T-helper 1 cell treated with Interleukin-12 subunit alpha and Interleukin-12 subunit beta and Interleukin-4 antibody, amounts not matched to agents 30 μg/mL and 1 μg/mL, for 36 hours (primary cell): ENCODE measurements around the gene PPEF1.
"Not testable (repeated sequence)": the region's sequence is repeated elsewhere in the genome, so short reads cannot be mapped to it uniquely, and the experiment has no call there.

ENCODE experiments used
- H3K27ac Mint-ChIP-seq: one replicate; pipeline ENCODE4 v1.8.0; 2021; ENCODE audit warnings: mild to moderate bottlenecking, mixed read lengths
- H3K27me3 Mint-ChIP-seq: one replicate; pipeline ENCODE4 v1.8.0; 2021; ENCODE audit warnings: low read depth, mixed read lengths
- H3K36me3 Mint-ChIP-seq: one replicate; pipeline ENCODE4 v1.8.0; 2021; ENCODE audit warnings: low read depth, mixed read lengths
- H3K4me1 Mint-ChIP-seq: one replicate; pipeline ENCODE4 v1.8.0; 2021; ENCODE audit warnings: low read depth, mixed read lengths
- H3K4me3 Mint-ChIP-seq: one replicate; pipeline ENCODE4 v1.8.0; 2021; ENCODE audit warnings: mild to moderate bottlenecking, moderate library complexity, mixed read lengths
- H3K9me3 Mint-ChIP-seq: one replicate; pipeline ENCODE4 v1.8.0; 2021; ENCODE audit warnings: mixed read lengths

The PPEF1 gene

GRCh38 chrX:18809641-18810040 lies 102.2 kb downstream of the PPEF1 start:
- H3K4me1 Mint-ChIP-seq, result no peaks in the 10 kb centered on the region
- H3K36me3 Mint-ChIP-seq, result no peaks in the 10 kb centered on the region
- H3K9me3 Mint-ChIP-seq, result no peaks in the 10 kb centered on the region
- H3K27ac Mint-ChIP-seq, result no peak overlapping the region
- H3K27me3 Mint-ChIP-seq, result no peaks in the 10 kb centered on the region
- H3K4me3 Mint-ChIP-seq, result no peak overlapping the region

- Mint-ChIP-seq H3K9me3 (no peaks in the 10 kb centered on the region), H3K36me3 (no peaks in the 10 kb centered on the region), H3K27me3 (no peaks in the 10 kb centered on the region), H3K4me1 (no peaks in the 10 kb centered on the region), H3K4me3 (no peak overlapping the region), H3K27ac (no peak overlapping the region)
These were observed 103.0 kb downstream of the PPEF1 start for GRCh38 chrX:18810416-18810815.

DNA sequence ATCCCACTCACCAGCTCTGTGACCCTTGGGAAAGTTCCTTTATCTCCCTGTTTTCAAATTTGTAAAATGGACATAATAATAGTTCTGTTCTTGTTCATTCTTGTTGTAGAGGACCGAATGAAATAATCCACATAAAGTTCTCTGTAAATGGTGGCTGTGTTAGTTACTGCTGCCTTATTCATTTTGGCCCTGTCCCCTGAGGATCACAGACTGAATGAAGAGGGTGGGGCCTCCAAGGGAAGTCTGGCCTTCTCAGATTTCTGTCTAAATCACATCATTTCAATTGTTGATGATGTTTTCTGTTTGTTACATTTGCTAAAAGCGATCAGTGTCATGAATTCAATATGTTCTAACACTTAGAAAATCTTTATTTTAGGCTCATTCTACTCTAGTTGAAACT lies 117.9 kb downstream of the PPEF1 start:
- Mint-ChIP-seq H3K27ac (no peak overlapping the region), H3K27me3 (no peaks in the 10 kb centered on the region), H3K36me3 (no peaks in the 10 kb centered on the region), H3K9me3 (peaks cover 3% of the 10 kb centered on the region), H3K4me1 (no peaks in the 10 kb centered on the region), H3K4me3 (no peak overlapping the region)

DNA sequence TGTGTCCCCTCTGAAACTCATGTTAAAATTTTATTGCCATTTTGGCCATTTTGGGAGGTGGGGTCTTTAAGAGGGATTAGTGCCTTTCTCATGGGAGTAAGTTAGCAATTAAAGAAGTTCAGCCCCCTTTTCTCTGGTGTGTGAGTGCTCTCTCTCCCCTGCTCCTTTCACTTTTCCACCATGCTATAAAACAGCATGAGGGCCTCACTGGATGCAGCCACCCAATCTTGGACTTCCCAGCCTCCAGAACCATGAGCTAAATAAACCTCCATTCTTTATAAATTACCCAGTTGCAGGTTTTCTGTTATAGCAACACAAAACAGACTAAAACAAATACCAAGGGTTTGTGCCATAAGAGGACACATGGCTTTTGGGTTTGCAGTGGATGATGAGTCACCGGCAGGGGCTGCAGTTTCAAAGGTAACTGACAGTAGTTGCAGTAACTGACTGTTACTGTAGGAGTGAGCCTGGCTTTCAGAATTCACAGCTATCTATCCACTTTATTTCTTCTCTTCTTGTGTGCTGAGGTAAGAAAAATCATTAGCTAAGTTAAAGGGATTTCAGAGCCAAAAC lies 121.5 kb downstream of the PPEF1 start:
- H3K4me3 Mint-ChIP-seq, result no peak overlapping the region
- no peaks in the 10 kb centered on the region for H3K4me1 Mint-ChIP-seq
- no peak overlapping the region for H3K27ac Mint-ChIP-seq
- H3K27me3 Mint-ChIP-seq, result no peaks in the 10 kb centered on the region
- peaks cover 3% of the 10 kb centered on the region for H3K9me3 Mint-ChIP-seq
- no peaks in the 10 kb centered on the region for H3K36me3 Mint-ChIP-seq

- H3K4me3 Mint-ChIP-seq, result no peak overlapping the region
- H3K4me1 Mint-ChIP-seq, result no peaks in the 10 kb centered on the region
- peaks cover 3% of the 10 kb centered on the region for H3K9me3 Mint-ChIP-seq
- H3K36me3 Mint-ChIP-seq, result no peaks in the 10 kb centered on the region
- H3K27me3 Mint-ChIP-seq, result no peaks in the 10 kb centered on the region
- H3K27ac Mint-ChIP-seq, result no peak overlapping the region
These were observed 125.8 kb downstream of the PPEF1 start for GRCh38 chrX:18833071-18833731.

GRCh38 chrX:18847901-18848300 lies 140.5 kb downstream of the PPEF1 start:
- not testable (repeated sequence) for H3K9me3 Mint-ChIP-seq, H3K4me3 Mint-ChIP-seq, H3K27ac Mint-ChIP-seq, H3K36me3 Mint-ChIP-seq, H3K27me3 Mint-ChIP-seq, H3K4me1 Mint-ChIP-seq

GRCh38 chrX:18855919-18856644 lies 148.6 kb downstream of the PPEF1 start:
- Mint-ChIP-seq H3K36me3 (no peaks in the 10 kb centered on the region), H3K27me3 (no peaks in the 10 kb centered on the region), H3K9me3 (no peaks in the 10 kb centered on the region), H3K4me3 (no peak overlapping the region), H3K4me1 (peaks cover 5% of the 10 kb centered on the region), H3K27ac (no peak overlapping the region)

DNA sequence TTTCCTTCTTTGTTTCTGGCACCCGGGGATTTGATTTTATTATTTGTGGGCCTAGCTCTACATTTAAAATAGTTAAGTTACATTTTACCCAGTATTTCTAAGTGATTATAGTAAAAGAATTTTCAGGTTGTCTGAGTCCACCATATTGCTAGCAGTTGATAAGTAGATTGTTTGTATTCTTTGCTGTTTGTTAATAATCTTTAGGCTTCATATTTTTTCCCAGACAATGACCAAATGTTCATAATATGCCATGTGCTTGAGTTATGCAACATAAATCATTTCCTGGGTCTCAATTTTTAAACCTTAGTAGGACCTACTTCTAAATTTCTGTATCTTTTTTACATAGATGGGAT lies 149.2 kb downstream of the PPEF1 start:
- Mint-ChIP-seq H3K36me3 (no peaks in the 10 kb centered on the region), H3K4me1 (peaks cover 5% of the 10 kb centered on the region), H3K4me3 (no peak overlapping the region), H3K27ac (no peak overlapping the region), H3K27me3 (no peaks in the 10 kb centered on the region), H3K9me3 (no peaks in the 10 kb centered on the region)

DNA sequence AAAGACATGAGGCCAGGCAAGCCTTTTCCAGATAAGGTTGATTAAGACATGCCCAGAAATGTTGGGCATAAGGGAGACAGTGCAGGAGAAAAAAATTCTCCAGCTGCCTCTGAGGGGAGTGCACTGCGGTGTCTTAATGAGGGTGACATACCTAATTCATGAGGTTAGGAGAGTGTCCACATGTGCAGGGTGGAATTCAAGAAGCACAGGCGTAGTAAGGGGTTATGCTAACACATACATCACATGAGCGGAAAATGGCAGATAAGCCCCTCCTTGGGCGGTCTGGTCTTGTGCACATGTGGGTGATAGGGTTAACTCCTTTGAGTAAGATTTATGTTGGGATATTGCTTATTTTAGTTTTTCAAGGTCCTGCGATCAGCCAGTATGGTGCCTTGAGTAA lies 154.1 kb downstream of the PPEF1 start:
- peaks cover under 1% of the 10 kb centered on the region for H3K4me1 Mint-ChIP-seq
- H3K4me3 Mint-ChIP-seq, result no peak overlapping the region
- H3K27ac Mint-ChIP-seq, result no peak overlapping the region

DNA sequence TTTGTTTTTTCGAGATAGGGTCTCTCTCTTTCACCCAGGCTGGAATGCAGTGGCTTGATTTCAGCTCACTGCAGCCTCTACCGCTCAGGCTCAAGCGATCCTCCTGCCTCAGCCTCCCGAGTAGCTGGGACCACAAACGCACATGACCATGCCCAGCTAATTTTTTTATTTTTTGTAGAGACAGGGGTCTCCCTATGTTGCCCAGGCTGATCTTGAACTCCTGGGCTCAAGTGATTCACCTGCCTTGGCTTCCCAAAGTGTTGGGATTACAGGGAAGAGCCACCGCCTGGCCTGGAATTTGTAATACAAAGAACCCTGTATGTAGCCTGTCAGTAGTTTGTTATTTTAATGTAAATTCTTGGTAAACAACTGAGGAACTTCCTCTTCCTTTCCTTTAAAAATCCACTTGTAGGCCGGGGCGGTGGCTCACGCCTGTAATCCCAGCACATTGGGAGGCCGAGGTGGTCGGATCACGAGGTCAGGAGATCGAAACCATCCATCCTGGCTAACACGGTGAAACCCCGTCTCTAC lies 157.0 kb downstream of the PPEF1 start:
- H3K36me3 Mint-ChIP-seq, result no peaks in the 10 kb centered on the region
- H3K4me1 Mint-ChIP-seq, result no peaks in the 10 kb centered on the region
- no peaks in the 10 kb centered on the region for H3K9me3 Mint-ChIP-seq
- no peak overlapping the region for H3K27ac Mint-ChIP-seq
- no peaks in the 10 kb centered on the region for H3K27me3 Mint-ChIP-seq
- H3K4me3 Mint-ChIP-seq, result no peak overlapping the region

More for the DNA sequence above, 154.1 kb downstream of the PPEF1 start:
- Mint-ChIP-seq H3K27me3 (no peaks in the 10 kb centered on the region), H3K9me3 (no peaks in the 10 kb centered on the region), H3K36me3 (no peaks in the 10 kb centered on the region)

- Mint-ChIP-seq H3K36me3 (no peaks in the 10 kb centered on the region), H3K4me1 (no peaks in the 10 kb centered on the region), H3K27me3 (no peaks in the 10 kb centered on the region), H3K4me3 (no peak overlapping the region), H3K9me3 (no peaks in the 10 kb centered on the region), H3K27ac (no peak overlapping the region)
These were observed 163.9 kb downstream of the PPEF1 start for GRCh38 chrX:18871161-18871890.

DNA sequence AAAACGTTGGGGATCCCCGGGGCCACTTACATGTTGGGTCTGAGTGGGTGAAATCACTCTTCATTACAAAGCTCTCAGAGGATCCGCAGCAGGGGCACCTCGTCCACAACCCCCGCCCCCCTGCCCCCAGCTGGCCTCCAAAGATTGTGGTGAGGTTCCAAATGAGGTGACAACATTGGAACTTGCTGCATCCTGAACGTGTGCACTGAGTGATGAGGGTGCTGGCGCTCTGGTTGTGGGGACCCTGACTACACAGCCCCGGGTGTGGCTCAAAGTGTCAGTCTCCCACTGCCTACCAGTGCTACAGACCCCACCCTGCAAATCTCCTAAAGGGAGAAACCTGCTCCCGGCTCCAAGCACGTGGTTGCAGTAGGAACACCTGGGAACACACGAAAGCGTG lies 164.5 kb downstream of the PPEF1 start:
- no peaks in the 10 kb centered on the region for H3K36me3 Mint-ChIP-seq
- no peak overlapping the region for H3K27ac Mint-ChIP-seq
- no peaks in the 10 kb centered on the region for H3K4me1 Mint-ChIP-seq
- no peaks in the 10 kb centered on the region for H3K27me3 Mint-ChIP-seq
- no peak overlapping the region for H3K4me3 Mint-ChIP-seq
- H3K9me3 Mint-ChIP-seq, result no peaks in the 10 kb centered on the region

DNA sequence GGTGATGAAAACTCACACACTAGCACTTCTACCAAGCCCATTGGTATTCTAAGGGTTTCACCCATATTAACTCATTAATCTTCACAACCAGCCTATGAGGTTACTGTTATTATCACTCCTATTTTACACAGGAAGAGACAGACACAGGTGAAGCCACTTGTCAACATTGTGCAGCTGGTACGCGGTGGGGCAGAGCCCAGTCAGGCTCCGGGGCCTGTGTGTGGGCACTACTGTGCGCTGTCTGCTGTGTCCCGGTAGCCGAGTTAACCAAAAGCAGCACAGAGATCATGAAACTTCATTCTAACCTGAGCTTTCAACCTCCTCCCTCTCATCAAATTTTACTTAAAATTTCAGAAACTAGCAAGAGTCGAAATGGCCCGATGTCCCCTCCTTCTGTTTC lies 165.2 kb downstream of the PPEF1 start:
- H3K36me3 Mint-ChIP-seq, result no peaks in the 10 kb centered on the region
- H3K27ac Mint-ChIP-seq, result no peak overlapping the region
- no peak overlapping the region for H3K4me3 Mint-ChIP-seq
- no peaks in the 10 kb centered on the region for H3K4me1 Mint-ChIP-seq
- H3K27me3 Mint-ChIP-seq, result no peaks in the 10 kb centered on the region
- no peaks in the 10 kb centered on the region for H3K9me3 Mint-ChIP-seq

- Mint-ChIP-seq H3K4me1 (no peaks in the 10 kb centered on the region), H3K4me3 (no peak overlapping the region), H3K27me3 (no peaks in the 10 kb centered on the region), H3K9me3 (no peaks in the 10 kb centered on the region), H3K36me3 (no peaks in the 10 kb centered on the region), H3K27ac (no peak overlapping the region)
These were observed 165.8 kb downstream of the PPEF1 start for GRCh38 chrX:18873189-18873791.
